HT1080 (cell line): ENCODE results near the gene LSM14B. TPM values are rescaled to one million over a fixed set of nuclear protein-coding genes. Genes with fewer than 3 reads are reported as not detected.

Experiments
- DNase-seq: peaks from one replicate; pipeline ENCODE4 v3.0.0-alpha.2; 2015; ENCODE audit warnings: low read depth
- total RNA-seq: library from RNA; depleted of rRNA; stranded (reverse); fragments of >200 nt; shearing (Covaris generic); gene quantifications from 2 replicates; pipeline ENCODE4 v1.2.3, GENCODE V29; 2014

Gene LSM14B
- total RNA-seq, 1 experiment from 2014 or later: 39.7 TPM

DNA sequence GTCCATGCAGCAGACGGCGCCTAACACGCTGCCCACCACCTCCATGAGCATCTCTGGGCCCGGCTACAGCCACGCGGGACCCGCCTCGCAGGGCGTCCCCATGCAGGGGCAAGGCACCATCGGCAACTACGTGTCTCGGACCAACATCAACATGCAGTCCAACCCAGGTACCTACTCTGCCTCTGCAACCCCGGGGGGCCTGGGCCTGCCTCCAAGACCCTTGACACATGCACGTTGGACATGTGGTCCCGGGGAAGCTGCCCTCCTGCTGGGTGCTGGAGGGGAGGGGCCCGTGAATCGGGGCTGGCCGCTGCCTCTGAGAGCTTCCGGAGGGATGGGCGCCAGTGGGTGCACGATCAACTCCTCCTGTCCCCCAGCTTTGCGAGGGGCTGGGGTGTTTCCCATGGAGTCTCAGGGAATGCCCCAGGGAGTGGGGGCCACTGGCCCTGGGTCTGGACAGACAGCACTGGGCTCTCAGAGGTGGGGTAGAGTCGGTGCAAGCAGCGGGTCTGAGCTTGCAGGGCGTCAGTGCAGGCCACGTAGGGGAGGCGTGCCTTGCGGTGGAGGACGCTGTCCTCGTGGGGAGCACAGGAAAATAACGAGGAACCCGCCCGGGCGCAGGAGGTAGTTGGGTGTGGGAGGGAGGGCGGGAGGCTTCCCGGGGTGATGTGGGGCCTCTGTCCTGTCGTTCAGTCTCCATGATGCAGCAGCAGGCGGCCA lies 40.6 kb downstream of the LSM14B start:
- DNase-seq: no peak

DNA sequence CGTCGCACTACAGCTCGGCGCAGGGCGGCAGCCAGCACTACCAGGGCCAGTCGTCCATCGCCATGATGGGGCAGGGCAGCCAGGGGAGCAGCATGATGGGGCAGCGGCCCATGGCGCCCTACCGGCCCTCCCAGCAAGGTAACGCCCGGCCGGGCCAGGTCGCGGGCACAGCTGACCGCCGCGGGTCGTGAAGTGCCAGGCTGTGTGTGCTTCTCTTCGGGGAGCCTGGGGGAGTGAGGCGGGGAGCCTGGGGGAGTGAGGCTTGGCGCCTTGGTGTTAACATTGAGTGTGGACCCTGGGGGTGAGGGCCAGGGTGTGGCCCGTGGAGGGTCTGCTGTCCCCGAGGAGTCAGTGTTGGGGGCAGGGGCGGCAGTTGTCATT lies 41.2 kb downstream of the LSM14B start:
- no peak for DNase-seq

DNA sequence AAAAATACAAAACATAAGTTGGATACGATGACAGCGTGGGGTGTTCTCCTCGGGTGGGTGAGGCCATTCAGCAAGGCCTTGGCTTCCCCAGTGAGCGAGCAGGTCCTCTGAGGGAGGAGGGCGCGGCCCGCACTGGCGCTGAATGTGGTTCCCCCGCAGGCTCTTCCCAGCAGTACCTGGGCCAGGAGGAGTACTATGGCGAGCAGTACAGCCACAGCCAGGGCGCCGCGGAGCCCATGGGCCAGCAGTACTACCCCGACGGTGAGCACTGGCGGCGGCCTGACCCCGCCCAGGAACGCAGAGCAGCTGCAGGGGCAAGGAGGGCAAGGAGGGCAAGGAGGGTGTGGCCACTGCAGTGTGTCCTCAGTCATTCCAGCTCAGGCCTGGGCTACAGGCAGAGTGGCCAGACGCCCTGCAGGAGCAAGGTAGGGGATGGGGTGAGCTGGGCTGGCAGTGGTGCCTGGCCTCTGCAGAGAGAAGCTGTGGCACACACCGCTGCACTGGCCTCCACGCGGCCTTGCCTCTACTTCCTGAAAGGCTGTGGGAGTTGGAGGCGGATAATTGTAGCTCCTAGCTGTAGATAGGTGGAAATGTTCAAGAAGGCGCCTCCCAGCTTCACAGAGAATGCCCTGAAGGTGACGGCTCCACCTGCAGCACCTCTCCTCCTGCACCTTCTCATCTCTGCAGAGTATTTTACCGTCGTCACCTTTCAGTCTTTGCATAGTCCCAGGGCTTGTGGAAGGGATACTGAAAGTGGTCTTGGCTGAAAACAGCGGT lies 41.9 kb downstream of the LSM14B start:
- no peak for DNase-seq

DNA sequence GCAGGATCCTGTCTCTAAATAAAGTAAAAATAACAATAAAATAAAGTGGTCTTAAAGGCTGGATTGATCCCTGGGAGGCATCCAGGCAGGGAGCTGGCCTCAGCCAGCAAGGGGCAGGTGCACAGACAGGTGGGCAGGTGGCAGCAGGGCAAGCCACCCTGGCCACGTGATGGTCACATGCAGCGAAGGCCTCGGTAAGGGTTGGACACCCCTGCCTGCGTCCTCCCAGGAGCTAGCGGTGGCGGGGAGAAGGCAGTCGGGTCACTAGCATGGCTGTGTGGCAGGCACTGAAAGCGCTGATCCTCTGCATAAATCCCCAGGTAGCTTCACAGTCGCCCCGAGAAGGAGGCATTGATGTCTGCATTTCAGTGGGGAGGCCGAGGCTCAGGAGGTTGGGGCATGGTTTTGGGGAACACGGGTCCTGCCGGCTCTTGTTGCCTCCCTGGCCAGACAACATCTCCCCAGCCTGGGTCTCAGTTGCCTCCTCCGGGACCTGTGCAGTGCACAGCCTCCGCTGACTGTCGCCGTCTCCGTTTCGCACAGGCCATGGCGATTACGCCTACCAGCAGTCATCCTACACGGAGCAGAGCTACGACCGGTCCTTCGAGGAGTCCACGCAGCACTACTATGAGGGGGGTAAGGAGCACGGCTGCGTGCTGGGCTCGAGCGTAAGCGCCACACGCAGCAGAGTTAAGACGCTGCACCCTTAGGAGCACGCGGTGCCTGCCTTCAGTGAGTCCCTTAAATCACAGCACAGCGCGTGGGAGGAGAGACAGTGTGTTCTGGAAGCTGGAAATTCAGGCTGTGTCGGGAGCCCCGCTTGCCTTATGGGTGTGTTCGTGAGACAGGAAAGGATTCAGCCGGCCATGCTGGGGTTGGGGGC lies 42.8 kb downstream of the LSM14B start:
- DNase-seq: no peak

DNA sequence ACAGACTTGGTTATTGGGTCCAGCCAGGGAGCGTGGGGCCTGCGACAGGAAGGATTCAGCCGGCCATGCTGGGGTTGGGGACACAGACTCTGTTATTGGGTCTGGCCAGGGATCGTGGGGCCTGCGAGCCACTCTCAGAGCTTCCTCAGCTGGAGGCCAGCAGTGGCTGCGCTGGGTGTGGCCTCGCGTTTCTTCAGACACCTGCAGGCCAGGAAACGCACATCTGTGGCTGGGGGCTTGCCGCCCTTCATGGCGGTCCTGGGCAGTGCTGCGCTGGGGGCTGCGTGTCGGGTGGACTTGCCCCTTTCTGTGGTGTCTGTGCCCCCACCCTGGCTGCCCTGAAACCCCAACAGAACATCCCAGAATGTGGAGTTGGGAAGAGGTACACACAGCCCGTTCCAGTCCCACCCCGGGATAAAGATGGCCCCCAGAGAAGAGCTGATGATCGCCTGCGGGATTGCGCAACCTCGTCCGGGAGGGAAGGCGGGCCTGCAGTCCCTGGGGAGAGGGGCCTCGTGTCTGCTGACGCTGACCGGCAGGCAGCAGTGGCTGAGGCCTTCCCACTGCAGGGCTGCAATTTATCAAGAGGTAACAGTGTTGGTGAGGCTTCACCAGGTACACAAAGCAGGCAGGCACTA lies 43.6 kb downstream of the LSM14B start:
- no peak for DNase-seq

DNA sequence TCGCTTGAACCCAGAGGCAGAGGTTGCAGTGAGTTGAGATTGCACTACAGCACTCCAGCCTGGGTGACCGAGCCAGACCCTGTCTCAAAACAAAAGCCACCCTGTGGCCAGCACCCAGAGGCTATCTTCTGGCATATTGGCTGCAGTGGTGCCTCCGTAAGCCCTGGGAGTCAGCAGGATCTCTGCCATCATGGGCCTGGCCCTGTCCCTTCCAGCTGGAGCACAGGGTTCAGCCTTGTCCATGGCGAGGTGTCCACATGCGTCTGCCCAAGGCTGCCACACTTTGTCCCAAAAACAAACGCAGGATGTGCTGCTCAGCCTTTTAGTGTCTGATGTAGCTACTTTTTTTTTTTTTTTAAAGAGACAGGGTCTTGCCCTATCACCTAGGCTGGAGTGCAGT lies 45.2 kb downstream of the LSM14B start:
- no peak for DNase-seq

DNA sequence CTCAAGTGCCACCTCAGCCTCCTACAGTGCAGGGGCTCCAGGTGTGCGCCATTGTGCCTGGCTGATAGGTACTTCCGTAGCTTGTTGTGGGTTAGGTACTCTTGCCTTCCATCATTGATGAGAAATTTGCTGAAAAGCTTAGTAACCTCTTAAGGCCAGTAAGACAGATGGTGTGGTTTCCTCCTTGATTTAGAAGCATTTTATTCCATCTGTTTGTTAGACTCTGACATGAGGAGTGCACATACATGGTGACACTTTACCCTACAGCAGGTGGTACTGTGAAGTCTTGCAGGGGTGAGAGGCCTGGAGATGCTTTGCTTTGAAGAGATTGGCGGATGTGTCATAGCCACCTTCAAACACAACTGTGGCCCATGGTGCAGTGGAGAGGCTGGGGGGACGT lies 45.8 kb downstream of the LSM14B start:
- no peak for DNase-seq

DNA sequence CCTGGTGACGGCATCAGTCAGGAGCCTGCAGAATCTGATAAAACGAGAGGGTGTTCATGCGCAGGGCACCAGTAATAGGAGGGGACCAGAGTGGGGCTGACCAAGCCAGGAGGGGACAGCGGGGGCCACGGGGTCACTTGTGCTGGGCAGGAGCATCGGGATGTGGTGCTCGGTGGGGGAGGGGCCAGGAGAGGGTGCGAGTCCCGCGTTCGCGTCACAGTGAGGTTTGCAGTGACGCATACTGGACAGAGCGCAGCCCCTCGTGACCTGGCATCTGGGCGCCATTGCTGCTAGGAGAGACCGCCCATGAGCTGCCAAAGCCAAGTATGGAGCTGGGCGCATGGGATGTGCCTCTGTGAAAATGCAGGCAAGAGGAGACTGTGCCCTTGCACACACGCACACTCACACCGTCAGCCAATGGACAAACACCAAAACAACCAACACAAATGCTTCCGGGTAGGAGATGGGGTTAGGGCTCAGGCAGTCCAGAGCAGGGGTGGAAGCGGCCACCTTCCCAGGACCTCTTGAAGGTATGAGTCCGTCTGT lies 46.7 kb downstream of the LSM14B start:
- DNase-seq: no peak

DNA sequence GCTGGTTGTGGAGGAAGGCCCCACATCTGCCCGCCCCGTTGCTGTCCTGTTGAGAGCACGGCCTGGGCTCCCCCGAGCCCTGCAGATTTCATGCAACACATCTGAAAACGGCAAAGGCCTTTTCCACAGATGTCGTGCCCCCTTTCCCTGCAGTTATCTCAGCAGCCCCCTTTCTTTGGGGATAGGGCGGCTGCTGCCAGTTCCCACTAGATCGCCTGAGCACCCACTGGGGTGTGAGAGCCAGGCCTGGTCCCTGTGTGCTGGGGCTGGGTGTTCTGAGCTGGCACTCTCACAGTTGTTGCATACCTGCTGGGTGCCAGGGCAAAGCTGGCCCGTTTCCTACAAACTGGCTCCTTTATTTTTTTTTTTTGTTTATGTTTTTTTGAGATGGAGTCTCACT lies 48.3 kb downstream of the LSM14B start:
- no peak for DNase-seq

DNA sequence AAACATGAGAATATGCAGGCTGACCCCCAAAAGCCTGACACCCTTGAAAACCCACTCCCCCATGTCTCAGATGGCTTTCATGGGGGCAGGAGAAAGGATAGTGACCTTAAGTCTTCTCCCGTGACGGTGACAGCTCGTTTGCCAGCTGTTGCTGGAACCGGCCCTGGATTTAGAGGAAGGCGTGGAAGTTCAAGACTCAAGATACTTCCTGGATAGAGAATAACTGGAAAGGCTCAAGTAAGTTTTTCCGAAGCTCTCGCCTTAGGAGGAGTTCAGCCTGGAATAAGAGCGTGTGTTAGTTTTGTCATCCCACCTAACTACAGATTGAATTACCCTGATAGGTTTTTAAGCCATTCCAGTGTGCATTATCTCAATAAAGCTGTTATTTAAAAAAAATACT lies 49.0 kb downstream of the LSM14B start:
- DNase-seq: no peak

DNA sequence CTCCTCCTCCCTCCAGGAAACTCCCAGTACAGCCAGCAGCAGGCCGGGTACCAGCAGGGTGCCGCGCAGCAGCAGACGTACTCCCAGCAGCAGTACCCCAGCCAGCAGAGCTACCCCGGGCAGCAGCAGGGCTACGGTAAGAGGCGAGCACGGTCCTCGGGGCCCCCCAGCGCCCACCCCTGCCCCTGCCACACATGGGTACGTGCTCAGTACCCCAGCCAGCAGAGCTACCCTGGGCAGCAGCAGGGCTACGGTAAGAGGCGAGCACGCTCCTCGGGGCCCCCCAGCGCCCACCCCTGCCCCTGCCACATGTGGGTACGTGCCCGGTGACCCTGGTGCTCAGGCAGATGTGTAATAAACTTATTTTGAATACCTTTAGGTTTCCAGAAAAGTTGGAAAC lies 50.4 kb downstream of the LSM14B start:
- no peak for DNase-seq

DNA sequence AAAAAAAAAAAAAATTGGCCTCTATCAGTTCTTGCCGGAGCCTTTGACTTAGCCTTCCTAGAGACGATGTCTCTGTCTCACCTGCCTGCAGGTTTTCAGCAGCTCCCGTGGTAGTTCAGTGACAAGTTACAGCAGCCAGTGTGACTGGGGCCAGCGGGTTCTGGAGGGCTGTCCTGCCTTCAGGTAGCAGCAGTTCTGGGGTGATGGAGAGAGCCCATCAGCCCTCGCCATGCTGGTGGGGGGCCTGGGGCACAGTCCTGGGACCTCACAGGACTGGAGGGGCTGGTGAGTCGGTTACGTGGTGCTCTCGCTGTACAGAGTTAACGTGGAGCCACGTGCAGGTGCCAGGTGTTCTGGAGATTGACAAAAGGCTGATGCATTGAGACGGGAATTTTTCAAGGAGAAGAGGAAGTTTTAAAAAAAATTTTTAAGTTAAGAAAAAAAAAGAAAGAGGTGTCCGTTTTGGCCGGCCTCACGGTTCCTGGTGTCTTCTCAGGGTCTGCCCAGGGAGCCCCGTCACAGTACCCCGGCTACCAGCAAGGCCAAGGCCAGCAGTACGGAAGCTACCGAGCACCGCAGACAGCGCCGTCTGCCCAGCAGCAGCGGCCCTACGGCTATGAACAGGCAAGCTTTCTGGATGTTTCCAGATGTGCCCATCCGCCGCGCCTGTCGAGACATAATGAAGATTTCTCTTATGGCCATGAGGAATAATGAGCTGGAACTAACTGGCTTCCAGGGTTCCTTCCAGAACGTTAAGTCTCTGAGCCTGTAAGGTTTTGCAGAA lies 51.9 kb downstream of the LSM14B start:
- DNase-seq: no peak

DNA sequence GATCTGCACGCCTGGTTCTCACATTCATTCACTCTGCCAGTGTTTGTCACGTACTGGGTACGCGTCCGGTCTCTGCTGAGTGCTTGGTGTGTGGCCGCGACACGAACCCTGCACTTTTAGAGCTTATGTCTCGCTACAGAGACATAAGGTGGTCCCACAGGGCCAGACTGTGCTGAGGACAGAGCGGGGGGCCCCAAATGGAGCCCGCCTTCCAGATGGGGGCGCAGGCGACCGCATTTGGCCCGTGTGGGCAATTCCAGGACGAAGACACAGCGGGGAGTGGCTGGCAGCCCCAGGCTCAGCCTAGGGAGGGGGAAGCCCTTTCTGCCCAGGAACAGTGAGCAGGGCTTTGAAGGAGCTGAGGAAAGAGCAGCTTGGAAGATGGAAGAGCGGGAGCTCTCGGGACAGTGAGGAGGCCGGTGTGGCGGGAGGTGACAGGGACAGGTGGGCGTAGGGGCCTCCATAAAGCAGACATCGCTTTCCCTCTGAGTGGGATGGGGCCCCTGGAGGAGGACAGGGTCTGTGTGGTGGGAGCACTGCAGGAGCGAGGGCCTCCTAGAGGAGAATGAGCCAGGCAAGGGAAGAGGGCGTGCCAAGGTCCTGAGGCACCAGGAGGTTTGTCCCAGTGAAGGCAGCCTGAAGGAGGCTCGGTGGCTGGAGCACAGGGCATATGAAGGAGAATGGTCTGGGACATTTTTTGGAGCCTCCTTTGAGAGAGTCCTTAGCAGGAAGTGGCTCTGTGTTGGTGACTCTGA lies 52.8 kb downstream of the LSM14B start:
- no peak for DNase-seq

DNA sequence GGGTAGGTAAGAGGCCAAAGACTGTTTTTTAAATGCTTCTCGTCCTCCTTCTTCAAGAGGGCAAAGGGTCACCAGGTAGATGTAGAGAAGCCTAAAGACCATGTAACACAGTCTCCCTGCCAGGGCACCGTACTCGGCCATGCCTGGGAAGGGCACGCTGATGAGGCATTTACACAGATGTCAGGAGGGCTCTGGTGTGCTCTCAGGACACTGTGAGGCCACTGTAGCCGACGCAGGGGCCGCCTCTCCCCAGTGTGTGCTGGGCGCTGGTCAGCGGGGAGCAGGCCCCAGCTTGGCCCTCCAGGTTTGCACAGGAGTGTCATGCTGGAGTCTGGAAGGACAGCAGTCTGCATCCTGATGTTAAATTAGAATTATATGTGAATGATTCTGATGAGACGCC lies 53.4 kb downstream of the LSM14B start:
- DNase-seq: no peak

DNA sequence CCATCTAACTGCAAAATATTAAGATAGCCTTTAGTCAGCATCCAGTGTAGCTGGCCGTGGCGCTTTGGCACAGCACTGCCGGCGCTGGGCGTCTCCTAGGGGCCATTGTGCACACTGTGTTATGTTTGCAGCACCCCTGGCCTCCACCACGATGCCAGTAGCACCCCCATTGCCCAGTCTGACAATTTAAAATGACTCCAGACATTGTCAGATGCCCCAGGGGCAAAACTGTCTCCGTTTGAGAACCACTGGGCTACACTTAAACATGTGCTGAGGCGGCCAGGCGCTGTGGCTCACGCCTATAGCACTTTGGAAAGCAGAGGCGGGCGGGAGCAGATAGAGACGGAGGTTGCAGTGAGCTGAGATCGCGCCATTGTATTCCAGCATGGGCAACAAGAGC lies 54.6 kb downstream of the LSM14B start:
- no peak for DNase-seq

DNA sequence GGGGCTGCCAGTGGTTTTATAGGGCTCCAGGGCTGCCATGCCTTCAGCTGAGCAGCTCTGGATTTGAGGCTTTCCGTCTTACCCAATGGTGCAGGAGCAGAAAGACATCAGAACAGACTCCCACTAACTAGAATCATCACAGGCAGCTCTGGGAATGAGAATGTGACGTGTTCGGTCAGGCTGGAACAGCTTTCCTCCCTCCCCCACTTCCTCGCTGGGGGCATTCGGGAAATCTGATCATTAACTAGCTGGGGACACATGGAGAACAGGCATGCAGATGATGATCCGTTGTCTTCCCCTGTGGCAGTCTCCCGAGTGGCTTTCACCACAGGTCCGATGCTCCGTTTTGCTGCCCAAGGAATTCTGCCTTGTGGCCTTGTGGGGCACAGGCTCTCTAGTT lies 55.0 kb downstream of the LSM14B start:
- DNase-seq: no peak

DNA sequence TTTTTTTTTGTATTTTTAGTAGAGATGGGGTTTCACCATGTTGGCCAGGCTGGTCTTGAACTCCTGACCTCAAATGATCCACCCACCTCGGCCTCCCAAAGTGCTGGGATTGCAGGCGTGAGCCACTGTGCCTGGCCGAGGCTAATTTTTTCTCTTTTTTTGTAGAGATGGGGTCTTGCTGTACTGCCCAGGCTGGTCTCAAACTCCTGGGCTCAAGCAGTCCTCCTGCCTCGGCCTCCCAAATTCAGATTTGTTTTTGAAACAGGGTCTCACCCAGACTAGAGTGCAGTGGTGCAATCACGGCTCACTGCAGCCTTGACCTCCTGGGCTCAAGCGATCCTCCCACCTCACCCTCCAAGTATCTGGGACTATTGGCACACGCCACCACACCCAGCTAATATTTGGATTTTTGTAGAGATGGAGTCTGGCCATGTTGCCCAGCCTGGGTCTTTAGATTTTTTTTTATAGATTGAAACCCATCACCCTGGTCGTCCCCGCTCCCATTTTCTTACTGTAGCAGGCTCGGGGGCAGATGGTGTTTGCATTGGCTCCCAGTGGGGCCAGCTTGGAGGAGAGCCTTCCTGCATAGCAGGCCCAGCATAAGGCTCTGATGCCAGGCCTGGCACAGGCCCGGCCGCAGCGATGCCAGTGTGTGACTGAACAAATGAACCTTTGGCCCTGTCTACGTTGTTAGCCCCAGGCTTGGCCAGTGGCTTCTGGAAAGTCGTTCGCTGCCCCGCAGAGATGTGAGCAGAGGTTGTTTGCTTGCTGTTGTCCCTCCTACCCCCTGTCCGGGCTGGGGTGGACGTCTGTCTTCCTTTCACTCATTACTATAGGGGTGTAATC lies 56.3 kb downstream of the LSM14B start:
- no peak for DNase-seq

DNA sequence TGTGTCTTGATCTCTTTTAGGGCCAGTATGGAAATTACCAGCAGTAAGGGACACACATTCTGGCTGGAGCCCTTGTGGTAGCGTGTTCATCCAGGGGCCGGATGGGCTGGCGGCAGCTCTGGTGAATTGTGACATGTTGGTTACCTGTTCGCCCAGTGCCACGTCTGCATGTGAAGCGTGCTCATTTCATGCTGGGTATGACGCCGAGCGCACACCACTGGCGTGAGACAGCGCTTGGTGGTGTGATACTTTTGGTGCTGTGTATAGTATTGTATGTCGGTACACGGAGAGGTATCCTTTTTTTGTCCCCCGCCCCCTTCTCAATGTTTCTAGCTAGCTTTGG lies 56.9 kb downstream of the LSM14B start:
- DNase-seq: no peak

DNA sequence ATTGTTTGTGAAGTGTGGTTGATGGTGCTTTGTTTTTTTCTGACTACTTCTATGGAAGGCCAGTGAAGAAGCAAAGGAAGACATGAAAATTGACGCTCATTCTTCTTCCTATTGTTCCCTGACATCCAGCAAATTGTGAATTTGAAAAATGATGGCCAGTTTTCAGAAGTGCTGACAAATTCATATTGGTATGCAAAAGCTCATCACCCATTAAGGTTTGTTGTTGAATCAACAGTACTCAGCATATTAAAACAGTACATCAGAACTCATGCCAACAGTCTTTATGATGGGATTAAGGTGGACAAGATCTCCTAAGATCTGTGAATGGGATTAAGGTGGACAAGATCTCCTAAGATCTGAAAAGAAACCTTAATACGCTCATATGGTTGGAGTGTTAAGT lies 59.5 kb downstream of the LSM14B start:
- no peak for DNase-seq
